DMS53 treated with DMSO at 0.1 percent for 48 hours (cell line): Measurements from ENCODE around the gene OR7C2.

Source experiments
- DNase-seq: peaks from one replicate; lab custom pipeline; 2025; ENCODE audit not compliant: unreplicated experiment; lab: John Stamatoyannopoulos, UW

OR7C2 gene

GRCh38 chr19:14978161-14978776, 37.0 kb downstream of the OR7C2 start:
- DNase-seq, result no peak

- DNase-seq, result no peak
Measured at GRCh38 chr19:14979476-14980255, 38.4 kb downstream of the OR7C2 start, which contains the start of gene SLC1A6. Gene SLC1A6, minus strand, starts transcription at chr19:14979864. Its CDS starts 6,954 bp downstream, at chr19:14972910.

GRCh38 chr19:14985133-14985532, 43.8 kb downstream of the OR7C2 start:
- no peak for DNase-seq
